H1 (cell line): Measurements from ENCODE around the gene NR2F1-AS1. TPM values are rescaled to one million over a fixed set of nuclear protein-coding genes. Genes with fewer than 3 reads are reported as not detected.

Experiments
- CBX8 ChIP-seq: fragments of 300-800, 300-1000 bp; sonication (generic); IDR thresholded peaks from 2 replicates; pipeline ENCODE4 v1.7.1; 2016; ENCODE audit warnings: low read depth, low read length, borderline replicate concordance
- CHD7 ChIP-seq: fragments of 300-600 bp; sonication (generic); IDR thresholded peaks from 2 replicates; pipeline ENCODE4 v1.7.1; 2012; ENCODE audit warnings: low read length, moderate library complexity, mild to moderate bottlenecking, inconsistent platforms; ENCODE audit not compliant: insufficient replicate concordance
- CTCF ChIP-seq, 3 experiments: IDR thresholded peaks; 1 replicate in 2 of 3; 2 replicates in 1 of 3; pipeline versions ENCODE4 v1.5.1 to v1.6.1; 2011; ENCODE audit warnings: low read length in 3 of 3, mild to moderate bottlenecking in 3 of 3, inconsistent platforms in 2 of 3, low read depth in 1 of 3, moderate library complexity in 1 of 3; ENCODE audit not compliant: insufficient read depth in 1 of 3; ENCODE audit errors: control extremely low read depth in 1 of 3
- MAFK ChIP-seq: IDR thresholded peaks from 2 replicates; pipeline ENCODE4 v1.6.1; 2012; ENCODE audit warnings: low read depth, mild to moderate bottlenecking, improper control_type of control experiment, low read length
- TAF1 ChIP-seq: IDR thresholded peaks from 2 replicates; pipeline ENCODE4 v1.6.1; 2011; ENCODE audit warnings: mild to moderate bottlenecking, low read depth, low read length
- TCF12 ChIP-seq: IDR thresholded peaks from 2 replicates; pipeline ENCODE4 v1.6.1; 2011; ENCODE audit warnings: low read depth, mild to moderate bottlenecking, low read length
- ZNF274 ChIP-seq: IDR thresholded peaks from 2 replicates; pipeline ENCODE4 v1.7.0; 2012; ENCODE audit warnings: low read length, borderline replicate concordance; ENCODE audit errors: extremely low read depth
- polyA plus RNA-seq, 7 experiments: library from polyadenylated mRNA; depleted of rRNA in 3 of 7; stranded (reverse) in 5 of 7; unstranded in 2 of 7; fragments of >200 nt in 5 of 7; fragments of 200-250 nt in 2 of 7; gene quantifications; 1 replicate in 5 of 7; 2 replicates in 1 of 7; 4 replicates in 1 of 7; pipeline versions ENCODE4 v1.2.1 to v1.2.3, GENCODE V29; 2011 to 2013; ENCODE audit warnings: missing spikeins in 2 of 7, mixed read lengths in 2 of 7
- total RNA-seq: library from RNA; stranded (reverse); fragmentation: NEBNext Ultra II Directional; extraction: Animal tissue kit (Norgen Biotek cat#: 25700); gene quantifications from 2 replicates; pipeline ENCODE4 v1.2.1, GENCODE V29; 2021

NR2F1-AS1 gene
- total and polyA plus RNA-seq, 2 of the 8 experiments (the other 6 are each of a cell fraction or from before 2014, with no cell fraction given), result 1.6 to 5.6 TPM

GRCh38 chr5:93409691-93410090 lies 171.3 kb downstream of the NR2F1-AS1 start (continued):
- TF ChIP-seq CHD7, result no peak
- TF ChIP-seq ZNF274, result no peak
- no peak for TF ChIP-seq MAFK
- no peak for TF ChIP-seq TCF12
- TF ChIP-seq TAF1, result no peak
- TF ChIP-seq CTCF (IDR thresholded peaks at IDR 0.05; ENCODE audit: control extremely low read depth in 1 of 3, insufficient read depth in 1 of 3, low read depth in 1 of 3, low read length in 3 of 3), result no peak
- no peak for TF ChIP-seq CBX8
